HepG2 (cell line): ENCODE data around the gene TMEM198. TPM values are rescaled to one million over a fixed set of nuclear protein-coding genes. Genes with fewer than 3 reads are reported as not detected.

Source experiments
- CCAR2 ChIP-seq: fragments of 200-400 bp; formaldehyde crosslinking; optimal IDR thresholded peaks from 2 replicates; pipeline ENCODE3; 2018; ENCODE audit warnings: low read depth, mild to moderate bottlenecking, low read length, moderate library complexity
- FLYWCH1 ChIP-seq: sonication (generic); formaldehyde crosslinking; IDR thresholded peaks from 2 replicates; pipeline ENCODE4 v1.8.1; 2023; ENCODE audit warnings: mild to moderate bottlenecking, missing genetic modification reagents
- HNRNPH1 ChIP-seq: fragments of 200-400 bp; formaldehyde crosslinking; optimal IDR thresholded peaks from 2 replicates; pipeline ENCODE3; 2017; ENCODE audit warnings: mild to moderate bottlenecking, low read depth, low read length
- HNRNPLL ChIP-seq: fragments of 200-400 bp; formaldehyde crosslinking; IDR thresholded peaks from 2 replicates; pipeline ENCODE4 v1.6.1; 2017; ENCODE audit warnings: mild to moderate bottlenecking, low read depth, low read length; ENCODE audit not compliant: poor library complexity, severe bottlenecking
- MXD4 ChIP-seq: IDR thresholded peaks from 2 replicates; pipeline ENCODE4 v1.6.1; 2016; ENCODE audit warnings: mild to moderate bottlenecking, missing biosample characterization, missing genetic modification reagents
- NFE2 ChIP-seq: sonication (generic); formaldehyde crosslinking; IDR thresholded peaks from 2 replicates; pipeline ENCODE4 v1.4.0; 2020; ENCODE audit warnings: missing genetic modification reagents
- NFE2L2 ChIP-seq: fragments of 150-350 bp; IDR thresholded peaks from 2 replicates; pipeline ENCODE4 v1.6.1; 2014; ENCODE audit warnings: low read length
- PHF21A ChIP-seq: sonication (generic); formaldehyde crosslinking; IDR thresholded peaks from 2 replicates; pipeline ENCODE4 v1.5.0; 2020; ENCODE audit warnings: mild to moderate bottlenecking, missing genetic modification reagents
- ZNF280D ChIP-seq: sonication (generic); formaldehyde crosslinking; IDR thresholded peaks from 2 replicates; pipeline ENCODE4 v1.5.1; 2020; ENCODE audit warnings: mild to moderate bottlenecking, missing genetic modification reagents
- ZNF296 ChIP-seq: sonication (generic); formaldehyde crosslinking; conservative IDR thresholded peaks from 2 replicates; pipeline ENCODE4 v1.5.0; 2020; ENCODE audit warnings: mild to moderate bottlenecking, missing genetic modification reagents
- ZNF326 ChIP-seq: sonication (generic); formaldehyde crosslinking; IDR thresholded peaks from 2 replicates; pipeline ENCODE4 v1.4.0; 2020; ENCODE audit warnings: missing genetic modification reagents, borderline replicate concordance
- ZNF331 ChIP-seq: sonication (generic); formaldehyde crosslinking; IDR thresholded peaks from 2 replicates; pipeline ENCODE4 v1.4.0; 2020; ENCODE audit warnings: missing genetic modification reagents
- ZNF710 ChIP-seq: sonication (generic); formaldehyde crosslinking; IDR thresholded peaks from 2 replicates; pipeline ENCODE4 v1.5.0; 2020; ENCODE audit warnings: mild to moderate bottlenecking, missing genetic modification reagents, borderline replicate concordance
- ZNF782 ChIP-seq: sonication (generic); formaldehyde crosslinking; IDR thresholded peaks from 2 replicates; pipeline ENCODE4 v1.4.0; 2020; ENCODE audit warnings: missing genetic modification reagents, mild to moderate bottlenecking, borderline replicate concordance
- ZNF841 ChIP-seq: sonication (generic); formaldehyde crosslinking; IDR thresholded peaks from 2 replicates; pipeline ENCODE4 v1.8.1; 2023; ENCODE audit warnings: missing genetic modification reagents, borderline replicate concordance
- ZNF883 ChIP-seq: sonication (generic); formaldehyde crosslinking; IDR thresholded peaks from 2 replicates; pipeline ENCODE4 v1.5.1; 2020; ENCODE audit warnings: mild to moderate bottlenecking, missing genetic modification reagents; ENCODE audit errors: not compliant biosample characterization
- ZSCAN21 ChIP-seq: sonication (generic); formaldehyde crosslinking; IDR thresholded peaks from 2 replicates; pipeline ENCODE4 v1.8.0; 2022; ENCODE audit warnings: mild to moderate bottlenecking, missing genetic modification reagents, moderate library complexity, borderline replicate concordance
- polyA plus RNA-seq, 8 experiments: library from polyadenylated mRNA; depleted of rRNA in 3 of 8; stranded (reverse) in 7 of 8; unstranded in 1 of 8; fragments of >200 nt; fragmentation: Illumina TruSeq in 4 of 8; extraction: Trizol in 4 of 8; gene quantifications; 2 replicates each; pipeline versions ENCODE4 v1.2.1 to v1.2.3, GENCODE V29; 2011 to 2016; ENCODE audit warnings: low read depth in 4 of 8, missing spikeins in 1 of 8, mixed read lengths in 1 of 8; ENCODE audit not compliant: insufficient read depth in 1 of 8
- total RNA-seq, 5 experiments: library from RNA; depleted of rRNA; stranded (reverse); fragments of >200 nt; fragmentation: Illumina TruSeq; extraction: Trizol; gene quantifications; 2 replicates each; pipeline ENCODE4 v1.2.3, GENCODE V29; 2016; ENCODE audit warnings: low read depth in 1 of 5
- TF ChIP-seq, protein P1 (sequence below): sonication (generic); formaldehyde crosslinking; IDR thresholded peaks from 2 replicates; pipeline ENCODE4 v1.4.0; 2020; ENCODE audit warnings: missing genetic modification reagents
- TF ChIP-seq, protein P2 (sequence below): sonication (generic); formaldehyde crosslinking; IDR thresholded peaks from 2 replicates; pipeline ENCODE4 v1.4.0; 2020; ENCODE audit warnings: missing genetic modification reagents; ENCODE audit errors: not compliant biosample characterization

Gene TMEM198
- total and polyA plus RNA-seq, 2 of the 13 experiments (the other 11 are each of a cell fraction or from before 2014, with no cell fraction given), result 17.3 to 23.5 TPM

GRCh38 chr2:219570924-219571310 lies 27.1 kb downstream of the TMEM198 start (continued):
- TF ChIP-seq, protein P1, sequence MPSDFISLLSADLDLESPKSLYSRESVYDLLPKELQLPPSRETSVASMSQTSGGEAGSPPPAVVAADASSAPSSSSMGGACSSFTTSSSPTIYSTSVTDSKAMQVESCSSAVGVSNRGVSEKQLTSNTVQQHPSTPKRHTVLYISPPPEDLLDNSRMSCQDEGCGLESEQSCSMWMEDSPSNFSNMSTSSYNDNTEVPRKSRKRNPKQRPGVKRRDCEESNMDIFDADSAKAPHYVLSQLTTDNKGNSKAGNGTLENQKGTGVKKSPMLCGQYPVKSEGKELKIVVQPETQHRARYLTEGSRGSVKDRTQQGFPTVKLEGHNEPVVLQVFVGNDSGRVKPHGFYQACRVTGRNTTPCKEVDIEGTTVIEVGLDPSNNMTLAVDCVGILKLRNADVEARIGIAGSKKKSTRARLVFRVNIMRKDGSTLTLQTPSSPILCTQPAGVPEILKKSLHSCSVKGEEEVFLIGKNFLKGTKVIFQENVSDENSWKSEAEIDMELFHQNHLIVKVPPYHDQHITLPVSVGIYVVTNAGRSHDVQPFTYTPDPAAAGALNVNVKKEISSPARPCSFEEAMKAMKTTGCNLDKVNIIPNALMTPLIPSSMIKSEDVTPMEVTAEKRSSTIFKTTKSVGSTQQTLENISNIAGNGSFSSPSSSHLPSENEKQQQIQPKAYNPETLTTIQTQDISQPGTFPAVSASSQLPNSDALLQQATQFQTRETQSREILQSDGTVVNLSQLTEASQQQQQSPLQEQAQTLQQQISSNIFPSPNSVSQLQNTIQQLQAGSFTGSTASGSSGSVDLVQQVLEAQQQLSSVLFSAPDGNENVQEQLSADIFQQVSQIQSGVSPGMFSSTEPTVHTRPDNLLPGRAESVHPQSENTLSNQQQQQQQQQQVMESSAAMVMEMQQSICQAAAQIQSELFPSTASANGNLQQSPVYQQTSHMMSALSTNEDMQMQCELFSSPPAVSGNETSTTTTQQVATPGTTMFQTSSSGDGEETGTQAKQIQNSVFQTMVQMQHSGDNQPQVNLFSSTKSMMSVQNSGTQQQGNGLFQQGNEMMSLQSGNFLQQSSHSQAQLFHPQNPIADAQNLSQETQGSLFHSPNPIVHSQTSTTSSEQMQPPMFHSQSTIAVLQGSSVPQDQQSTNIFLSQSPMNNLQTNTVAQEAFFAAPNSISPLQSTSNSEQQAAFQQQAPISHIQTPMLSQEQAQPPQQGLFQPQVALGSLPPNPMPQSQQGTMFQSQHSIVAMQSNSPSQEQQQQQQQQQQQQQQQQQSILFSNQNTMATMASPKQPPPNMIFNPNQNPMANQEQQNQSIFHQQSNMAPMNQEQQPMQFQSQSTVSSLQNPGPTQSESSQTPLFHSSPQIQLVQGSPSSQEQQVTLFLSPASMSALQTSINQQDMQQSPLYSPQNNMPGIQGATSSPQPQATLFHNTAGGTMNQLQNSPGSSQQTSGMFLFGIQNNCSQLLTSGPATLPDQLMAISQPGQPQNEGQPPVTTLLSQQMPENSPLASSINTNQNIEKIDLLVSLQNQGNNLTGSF, result no peak
- TF ChIP-seq ZNF883 (CRISPR knock-in tag) (no peak), ZNF331 (CRISPR knock-in tag) (no peak; the same call in 1 of the 2 replicates), FLYWCH1 (CRISPR knock-in tag) (no peak), HNRNPLL (no peak), ZNF710 (CRISPR knock-in tag) (no peak), MXD4 (CRISPR knock-in tag) (no peak), HNRNPH1 (no peak), NFE2 (no peak), ZNF782 (CRISPR knock-in tag) (no peak; the same call in 1 of the 2 replicates), NFE2L2 (no peak), ZNF296 (0 out of 2 replicates have a peak, but pooled peaks have one; percentile 15), CCAR2 (no peak), PHF21A (CRISPR knock-in tag) (no peak), ZNF841 (no peak), ZNF280D (CRISPR knock-in tag) (no peak), ZNF326 (no peak), ZSCAN21 (CRISPR knock-in tag) (no peak)
- TF ChIP-seq, protein P2, sequence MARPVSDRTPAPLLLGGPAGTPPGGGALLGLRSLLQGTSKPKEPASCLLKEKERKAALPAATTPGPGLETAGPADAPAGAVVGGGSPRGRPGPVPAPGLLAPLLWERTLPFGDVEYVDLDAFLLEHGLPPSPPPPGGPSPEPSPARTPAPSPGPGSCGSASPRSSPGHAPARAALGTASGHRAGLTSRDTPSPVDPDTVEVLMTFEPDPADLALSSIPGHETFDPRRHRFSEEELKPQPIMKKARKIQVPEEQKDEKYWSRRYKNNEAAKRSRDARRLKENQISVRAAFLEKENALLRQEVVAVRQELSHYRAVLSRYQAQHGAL (CRISPR knock-in tag), result no peak
